OCI-LY1 (cell line): ENCODE results near the gene MMP14.

Source experiments
- H2AFZ ChIP-seq: fragments of 200-600 bp; sonication (generic), shearing (Covaris generic); 2 replicates; pipeline ENCODE4 v1.6.0; 2014; ENCODE audit warnings: antibody characterized with exemption, mild to moderate bottlenecking, low read length
- H3F3A ChIP-seq: fragments of 200-600 bp; sonication (generic), shearing (Covaris generic); 2 replicates; pipeline ENCODE4 v1.6.0; 2014; ENCODE audit warnings: mild to moderate bottlenecking, antibody characterized with exemption, low read length, moderate library complexity; ENCODE audit not compliant: insufficient read depth
- H3K27ac ChIP-seq: fragments of 200-600 bp; sonication (generic); 2 replicates; pipeline ENCODE4 v1.5.1; 2014; ENCODE audit warnings: low read length, mixed run types, mild to moderate bottlenecking, low read depth; ENCODE audit not compliant: poor library complexity, severe bottlenecking
- H3K27me3 ChIP-seq: fragments of 200-600 bp; sonication (generic); 2 replicates; pipeline ENCODE4 v1.6.0; 2014; ENCODE audit warnings: antibody characterized with exemption, mild to moderate bottlenecking, low read length, moderate library complexity; ENCODE audit not compliant: insufficient read depth
- H3K36me3 ChIP-seq: fragments of 200-600 bp; sonication (generic); 2 replicates; pipeline ENCODE4 v1.6.1; 2014; ENCODE audit warnings: mild to moderate bottlenecking, antibody characterized with exemption, low read length, moderate library complexity, mixed read lengths; ENCODE audit not compliant: insufficient read depth
- H3K4me1 ChIP-seq: fragments of 200-600 bp; sonication (generic); 2 replicates; pipeline ENCODE4 v1.5.1; 2014; ENCODE audit warnings: mild to moderate bottlenecking, low read length, moderate library complexity; ENCODE audit not compliant: insufficient read depth, severe bottlenecking
- H3K4me2 ChIP-seq: fragments of 200-600 bp; sonication (generic), shearing (Covaris generic); 2 replicates; pipeline ENCODE4 v1.6.1; 2014; ENCODE audit warnings: low read length
- H3K4me3 ChIP-seq: fragments of 200-600 bp; sonication (generic); 2 replicates; pipeline ENCODE4 v1.5.1; 2014; ENCODE audit warnings: low read length, low read depth, mild to moderate bottlenecking, mixed read lengths; ENCODE audit not compliant: poor library complexity, severe bottlenecking
- H3K79me2 ChIP-seq: fragments of 200-600 bp; shearing (Covaris generic); 2 replicates; pipeline ENCODE4 v1.6.1; 2016; ENCODE audit warnings: mixed run types, low read length, mixed read lengths; ENCODE audit not compliant: insufficient read depth
- H3K9ac ChIP-seq: fragments of 200-600 bp; sonication (generic), shearing (Covaris generic); 2 replicates; pipeline ENCODE4 v1.6.1; 2014; ENCODE audit warnings: mild to moderate bottlenecking, low read length, mixed read lengths
- H3K9me2 ChIP-seq: fragments of 200-600 bp; sonication (generic), shearing (Covaris generic); 2 replicates; pipeline ENCODE4 v1.6.1; 2014; ENCODE audit warnings: low read depth, mild to moderate bottlenecking, low read length, mixed read lengths
- H3K9me3 ChIP-seq: fragments of 200-600 bp; shearing (Covaris generic); 2 replicates; pipeline ENCODE4 v1.6.1; 2014; ENCODE audit warnings: low read length, mixed read lengths
- H4K20me1 ChIP-seq: fragments of 200-600 bp; sonication (generic), shearing (Covaris generic); 2 replicates; pipeline ENCODE4 v1.6.0; 2016; ENCODE audit warnings: mild to moderate bottlenecking, low read length; ENCODE audit not compliant: insufficient read depth
- CTCF ChIP-seq: fragments of 200-600 bp; sonication (generic), shearing (Covaris generic); IDR thresholded peaks from 2 replicates; pipeline ENCODE4 v1.5.1; 2017; ENCODE audit warnings: mild to moderate bottlenecking, antibody characterized with exemption, low read length, moderate library complexity, mixed read lengths
- EZH2 ChIP-seq: fragments of 200-600 bp; sonication (generic), shearing (Covaris generic); IDR thresholded peaks from 2 replicates; pipeline ENCODE4 v1.8.0; 2017; ENCODE audit warnings: borderline replicate concordance, mixed run types, mild to moderate bottlenecking, antibody characterized with exemption, low read length, moderate library complexity, mixed read lengths

Gene MMP14

GRCh38 chr14:22871224-22872032 is 35.0 kb downstream of the MMP14 start, which contains the start of gene LRP10:
Gene LRP10, plus strand, starts transcription at chr14:22871740. Its CDS starts 564 bp downstream, at chr14:22872304.
- Histone ChIP-seq H3K36me3 (peaks cover 26% of the 10 kb centered on the region), H3K9me2 (no peaks in the 10 kb centered on the region), H3K9me3 (no peaks in the 10 kb centered on the region), H3K4me1 (peaks cover 24% of the 10 kb centered on the region), H3K27ac (peak within 1 kb of the TSS; percentile 92), H3K4me2 (peak within 1 kb of the TSS; percentile 80), H3K27me3 (no peaks in the 10 kb centered on the region), H3F3A (no peaks in the 10 kb centered on the region), H3K4me3 (peak within 1 kb of the TSS; percentile 76), H3K9ac (peak within 1 kb of the TSS; percentile 78), H2AFZ (0 out of 2 replicates have a peak within 1 kb of the TSS, but pooled peaks have one; percentile 2), H4K20me1 (no peaks in the 10 kb centered on the region), H3K79me2 (no peaks in the 10 kb centered on the region)
- TF ChIP-seq EZH2 (no peak), CTCF (no peak; the same call in 1 of the 2 replicates)

GRCh38 chr14:22872033-22872832 is 35.8 kb downstream of the MMP14 start:
- peak overlapping the region; percentile 92 for H3K27ac ChIP-seq
- H3K9me3 ChIP-seq = no peaks in the 10 kb centered on the region
- peaks cover 34% of the 10 kb centered on the region for H3K36me3 ChIP-seq
- H3F3A ChIP-seq = no peaks in the 10 kb centered on the region
- H3K4me1 ChIP-seq = peaks cover 24% of the 10 kb centered on the region
- H3K9ac ChIP-seq = peak overlapping the region; percentile 78
- H3K27me3 ChIP-seq = no peaks in the 10 kb centered on the region
- peak overlapping the region; percentile 76 for H3K4me3 ChIP-seq
- no peak overlapping the region for H2AFZ ChIP-seq
- H3K4me2 ChIP-seq = peak overlapping the region; percentile 80
- H3K9me2 ChIP-seq = no peaks in the 10 kb centered on the region
- TF ChIP-seq CTCF = peak; percentile 96
- no peak for TF ChIP-seq EZH2
- H3K79me2 ChIP-seq = no peaks in the 10 kb centered on the region
- H4K20me1 ChIP-seq = no peaks in the 10 kb centered on the region

- peak overlapping the region; percentile 80 for H3K4me2 ChIP-seq
- H3K36me3 ChIP-seq = peaks cover 41% of the 10 kb centered on the region
- peak overlapping the region; percentile 92 for H3K27ac ChIP-seq
- peaks cover 24% of the 10 kb centered on the region for H3K4me1 ChIP-seq
- peak overlapping the region; percentile 76 for H3K4me3 ChIP-seq
- no peaks in the 10 kb centered on the region for H3F3A ChIP-seq
- H3K79me2 ChIP-seq = no peaks in the 10 kb centered on the region
- H3K27me3 ChIP-seq = no peaks in the 10 kb centered on the region
- peak overlapping the region; percentile 78; the same call in 1 of the 2 replicates for H3K9ac ChIP-seq
- H3K9me3 ChIP-seq = no peaks in the 10 kb centered on the region
- no peaks in the 10 kb centered on the region for H3K9me2 ChIP-seq
- no peak overlapping the region for H2AFZ ChIP-seq
- TF ChIP-seq EZH2 (no peak), CTCF (peak; percentile 3; the same call in 1 of the 2 replicates)
- H4K20me1 ChIP-seq = no peaks in the 10 kb centered on the region
Observed at GRCh38 chr14:22872833-22873520, 36.6 kb downstream of the MMP14 start.
